Adipose tissue (tissue), 3 donors: ENCODE measurements around the gene DMC1. TPM values are rescaled to one million over a fixed set of nuclear protein-coding genes. Genes with fewer than 3 reads are reported as not detected.

Experiments used
- H3K27ac ChIP-seq: one replicate; pipeline ENCODE4 v1.5.1; 2013; ENCODE audit warnings: low read depth, low read length
- WGBS, 3 donors: extraction: QIAGEN DNeasy Blood & Tissue Kit; methylation state at CpG; one replicate each; pipeline ENCODE4 v1.1.7; 2013; 5-methylcytosine and 5-hydroxymethylcytosine counted together
- polyA plus RNA-seq, 3 donors: library from polyadenylated mRNA; stranded (reverse); fragments of 200-250 nt; gene quantifications; one replicate each; pipeline ENCODE4 v1.2.3, GENCODE V29; 2013
- donor health status: healthy with polysubstance abuse.
- donor health status: Bipolar disorder and iron deficiency.
- donor health status: healthy.

The DMC1 gene
- polyA plus RNA-seq, 3 donors: 0.16 to 18.2 (median 0.23) TPM

GRCh38 chr22:38510416-38510970 is 59.5 kb downstream of the DMC1 start:
- WGBS, 3 donors: 64 to 92% (median 77%) methylated on average over 5 of the region's 5 CpGs

GRCh38 chr22:38506118-38506962 is 63.6 kb downstream of the DMC1 start, which contains the start of gene DDX17:
TSS of gene DDX17 (minus strand) at chr22:38506311.
- H3K27ac ChIP-seq: peak within 1 kb of the TSS; percentile 99
- 0 to 1% (median 1%) methylated on average over 83 of the region's 83 CpGs for WGBS, 3 donors

More at GRCh38 chr22:38510416-38510970, 59.5 kb downstream of the DMC1 start:
- H3K27ac ChIP-seq: no peak overlapping the region

- WGBS, 3 donors: 0% methylated on average over 58 to 69 of the region's 69 CpGs
Observed at GRCh38 chr22:38505541-38506117, 64.4 kb downstream of the DMC1 start.

GRCh38 chr22:38504731-38505540 is 65.0 kb downstream of the DMC1 start:
- WGBS, 3 donors: 1% methylated on average over 35 of the region's 35 CpGs
- peak overlapping the region; percentile 99 for H3K27ac ChIP-seq

More at GRCh38 chr22:38505541-38506117, 64.4 kb downstream of the DMC1 start:
- peak overlapping the region; percentile 99 for H3K27ac ChIP-seq

GRCh38 chr22:38503021-38503420 is 67.0 kb downstream of the DMC1 start:
- no peak overlapping the region for H3K27ac ChIP-seq
- 20 to 48% (median 33%) methylated on average over 4 of the region's 4 CpGs for whole genome bisulfite sequencing, 3 donors

- no peak overlapping the region for H3K27ac ChIP-seq
- 79 to 89% (median 86%) methylated on average over 10 of the region's 10 CpGs for WGBS, 3 donors
Observed at GRCh38 chr22:38501797-38502672, 67.9 kb downstream of the DMC1 start.

GRCh38 chr22:38497869-38498268 is 72.1 kb downstream of the DMC1 start:
- H3K27ac ChIP-seq: no peak overlapping the region
- WGBS, 3 donors: 84 to 94% (median 86%) methylated on average over 3 of the region's 3 CpGs

GRCh38 chr22:38494939-38495338 is 75.0 kb downstream of the DMC1 start:
- WGBS, 3 donors: 90 to 93% (median 93%) methylated on average over 12 of the region's 12 CpGs
- H3K27ac ChIP-seq: no peak overlapping the region

- WGBS, 3 donors: 24 to 50% (median 41%) methylated on average over 2 of the region's 2 CpGs
- H3K27ac ChIP-seq: no peak overlapping the region
Observed at GRCh38 chr22:38494498-38494897, 75.5 kb downstream of the DMC1 start.

- WGBS, 3 donors: 60 to 71% (median 71%) methylated on average over 5 of the region's 5 CpGs
- no peak overlapping the region for H3K27ac ChIP-seq
Observed at GRCh38 chr22:38491707-38492348, 78.2 kb downstream of the DMC1 start.

GRCh38 chr22:38490915-38491314 is 79.1 kb downstream of the DMC1 start:
- 36 to 60% (median 40%) methylated on average over 1 of the region's 1 CpG for WGBS, 3 donors
- H3K27ac ChIP-seq: no peak overlapping the region

- H3K27ac ChIP-seq: no peak overlapping the region
- 43 to 67% (median 55%) methylated on average over 2 of the region's 2 CpGs for WGBS, 3 donors
Observed at GRCh38 chr22:38490475-38490874, 79.5 kb downstream of the DMC1 start.

- no peak overlapping the region for H3K27ac ChIP-seq
- WGBS, 3 donors: 79 to 84% (median 83%) methylated on average over 7 of the region's 7 CpGs
Observed at GRCh38 chr22:38489561-38490145, 80.3 kb downstream of the DMC1 start.

GRCh38 chr22:38489142-38489541 is 80.8 kb downstream of the DMC1 start:
- H3K27ac ChIP-seq: no peak overlapping the region
- 93 to 95% (median 94%) methylated on average over 17 of the region's 17 CpGs for WGBS, 3 donors

GRCh38 chr22:38487946-38488345 is 82.0 kb downstream of the DMC1 start:
- WGBS, 3 donors: 88 to 90% (median 88%) methylated on average over 6 of the region's 6 CpGs
- no peak overlapping the region for H3K27ac ChIP-seq

GRCh38 chr22:38485783-38486182 is 84.2 kb downstream of the DMC1 start:
- 62 to 68% (median 66%) methylated on average over 5 of the region's 5 CpGs for WGBS, 3 donors

GRCh38 chr22:38484244-38484643 is 85.7 kb downstream of the DMC1 start:
- no peak overlapping the region for H3K27ac ChIP-seq
- 73 to 86% (median 80%) methylated on average over 1 of the region's 1 CpG for WGBS, 3 donors

More at GRCh38 chr22:38485783-38486182, 84.2 kb downstream of the DMC1 start:
- no peak overlapping the region for H3K27ac ChIP-seq
